Tibial nerve (tissue), 4 donors: Measurements from ENCODE around the gene DNALI1. TPM values are rescaled to one million over a fixed set of nuclear protein-coding genes. Genes with fewer than 3 reads are reported as not detected.

Source experiments
- DNase-seq, 2 donors: peaks; one replicate each; pipeline ENCODE4 v3.0.0-alpha.2; 2019; ENCODE audit warnings: low spot score in 2 of 2
- H3K27ac ChIP-seq, 4 donors: fragments of 200-600 bp; sonication (generic) in 3 of 4; one replicate each; pipeline ENCODE4 v1.5.1; 2017 to 2019; ENCODE audit warnings: mild to moderate bottlenecking in 1 of 4
- H3K27me3 ChIP-seq, 2 donors: fragments of 200-600 bp; sonication (generic) in 1 of 2; one replicate each; pipeline versions ENCODE4 v1.5.1 to v1.6.0; 2017 to 2019
- H3K36me3 ChIP-seq, 3 donors: fragments of 200-600 bp; sonication (generic); one replicate each; pipeline ENCODE4 v1.5.1; 2018 to 2019
- H3K4me1 ChIP-seq, 4 donors: fragments of 200-600 bp; sonication (generic) in 3 of 4; one replicate each; pipeline ENCODE4 v1.5.1; 2017 to 2019
- H3K4me3 ChIP-seq, 4 donors: fragments of 200-600 bp; sonication (generic) in 3 of 4; one replicate each; pipeline ENCODE4 v1.5.1; 2017 to 2019; ENCODE audit warnings: mild to moderate bottlenecking in 1 of 4, moderate library complexity in 1 of 4
- H3K9me3 ChIP-seq, 4 donors: fragments of 200-600 bp; sonication (generic) in 3 of 4; one replicate each; pipeline ENCODE4 v1.5.1; 2017 to 2019
- CTCF ChIP-seq, 5 experiments: fragments of 200-600 bp in 3 of 5; fragments of 450-650 bp in 2 of 5; sonication (generic) in 3 of 5; IDR thresholded peaks; one replicate each; pipeline ENCODE4 v1.5.1; 2016 to 2019; ENCODE audit warnings: antibody characterized with exemption in 5 of 5, mild to moderate bottlenecking in 3 of 5, moderate library complexity in 2 of 5
- EP300 ChIP-seq, 2 donors: sonication (generic); formaldehyde crosslinking; IDR thresholded peaks; one replicate each; pipeline ENCODE4 v1.6.1; 2017; ENCODE audit warnings: antibody characterized with exemption in 2 of 2, mild to moderate bottlenecking in 1 of 2
- POLR2A ChIP-seq, 2 donors: fragments of 450-650 bp; IDR thresholded peaks; one replicate each; pipeline ENCODE4 v1.6.1; 2017; ENCODE audit warnings: antibody characterized with exemption in 2 of 2, mild to moderate bottlenecking in 2 of 2, moderate library complexity in 2 of 2
- WGBS, 2 donors: methylation state at CpG; one replicate each; pipeline ENCODE4 v1.1.5; 2018; 5-methylcytosine and 5-hydroxymethylcytosine counted together
- total RNA-seq, 4 donors: library from RNA; depleted of rRNA; stranded (reverse); fragments of >200 nt; gene quantifications; one replicate each; pipeline ENCODE4 v1.1.0, GENCODE V29; 2016

DNALI1 gene
- total RNA-seq, 4 donors from 2014 or later: 6.3 to 10.3 (median 9.5) TPM

DNA sequence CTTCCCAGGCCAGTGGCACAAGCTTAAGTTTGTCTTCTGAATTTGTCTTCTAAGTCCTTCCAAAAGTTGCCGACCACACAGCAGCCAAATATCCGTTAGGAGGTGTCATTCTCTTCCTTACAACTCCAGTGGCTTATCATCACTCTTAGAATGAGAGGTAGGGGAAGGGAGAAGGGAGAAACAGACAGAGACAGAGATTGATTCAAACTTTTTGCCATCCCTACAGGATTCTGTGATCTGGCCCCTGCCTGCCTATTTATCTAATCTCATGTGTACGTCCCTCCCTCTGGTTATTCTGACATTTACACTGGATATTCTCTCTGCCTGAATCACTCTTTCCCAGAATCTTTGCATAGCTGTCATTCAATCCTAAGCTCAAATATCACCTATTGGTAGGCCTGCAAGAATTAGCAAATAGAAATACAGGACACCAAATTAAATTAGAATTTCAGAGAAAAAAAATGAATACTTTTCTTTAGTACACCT lies 39.5 kb downstream of the DNALI1 start:
- WGBS, 2 donors: 0% methylated on average over 3 of the region's 3 CpGs
- no peaks in the 10 kb centered on the region for H3K9me3 ChIP-seq
- H3K27me3 ChIP-seq: no peaks in the 10 kb centered on the region
- peak overlapping the region; percentile 57 to 87 (median 71) for H3K4me3 ChIP-seq
- peaks cover 0 to 29% (median 17%) of the 10 kb centered on the region in 4 donors for H3K4me1 ChIP-seq
- DNase-seq: no peak
- TF ChIP-seq EP300 (IDR thresholded peaks at IDR 0.05) (no peak), CTCF (IDR thresholded peaks at IDR 0.05) (no peak), POLR2A (IDR thresholded peaks at IDR 0.05) (no peak)
- peak overlapping the region; percentile 66 to 88 (median 84) for H3K27ac ChIP-seq
- peaks cover 0 to 20% (median 0%) of the 10 kb centered on the region in 3 donors for H3K36me3 ChIP-seq

DNA sequence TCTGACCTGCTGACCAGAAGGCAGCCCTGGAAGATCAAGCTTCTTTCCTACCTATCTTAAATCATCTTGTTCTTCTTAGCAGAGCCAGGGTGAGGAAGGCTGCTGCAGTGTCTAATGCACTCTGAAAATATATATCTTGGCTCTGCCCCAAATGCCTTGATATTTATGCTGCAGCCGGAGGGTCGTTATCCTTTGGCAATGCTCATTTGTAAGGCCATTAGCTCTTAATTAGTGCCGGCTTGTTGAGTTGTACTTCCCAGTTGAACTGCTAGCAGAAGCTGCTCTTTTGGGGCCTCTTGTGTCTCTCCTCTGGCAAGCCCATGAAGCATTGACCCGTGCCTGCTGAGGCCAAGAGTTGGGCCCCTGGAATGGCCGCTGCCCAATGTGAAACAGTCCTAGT lies 43.2 kb downstream of the DNALI1 start:
- H3K4me3 ChIP-seq: no peak overlapping the region
- WGBS, 2 donors: 50 to 60% methylated on average over 5 of the region's 5 CpGs

GRCh38 chr1:37601441-37601840 lies 44.7 kb downstream of the DNALI1 start:
- Histone ChIP-seq H3K4me1 (peaks cover 0 to 2% (median under 1%) of the 10 kb centered on the region in 4 donors), H3K36me3 (no peaks in the 10 kb centered on the region), H3K4me3 (no peak overlapping the region), H3K27ac (no peak overlapping the region), H3K27me3 (peaks cover 0 to 9% of the 10 kb centered on the region in 2 donors), H3K9me3 (no peaks in the 10 kb centered on the region)
- no peak for DNase-seq
- no peak for TF ChIP-seq EP300 (IDR thresholded peaks at IDR 0.05)
- no peak for TF ChIP-seq POLR2A (IDR thresholded peaks at IDR 0.05)
- no peak for TF ChIP-seq CTCF (IDR thresholded peaks at IDR 0.05)

More for the DNA sequence above, 43.2 kb downstream of the DNALI1 start:
- Histone ChIP-seq H3K4me1 (peaks cover 0 to 10% (median 5%) of the 10 kb centered on the region in 4 donors), H3K27ac (no peak overlapping the region), H3K9me3 (no peaks in the 10 kb centered on the region), H3K27me3 (peaks cover 0 to 9% of the 10 kb centered on the region in 2 donors), H3K36me3 (no peaks in the 10 kb centered on the region)
- no peak for TF ChIP-seq POLR2A (IDR thresholded peaks at IDR 0.05)
- TF ChIP-seq CTCF (IDR thresholded peaks at IDR 0.05): no peak
- TF ChIP-seq EP300 (IDR thresholded peaks at IDR 0.05): no peak
- DNase-seq: no peak

- H3K9me3 ChIP-seq: no peaks in the 10 kb centered on the region
- WGBS, 2 donors: 30 to 31% methylated on average over 8 of the region's 8 CpGs
- H3K4me3 ChIP-seq: no peak overlapping the region
- no peak overlapping the region for H3K27ac ChIP-seq
- DNase-seq: peak in 1 of 2 donors; percentile 6
- H3K27me3 ChIP-seq: peaks cover 0 to 9% of the 10 kb centered on the region in 2 donors
- H3K36me3 ChIP-seq: no peaks in the 10 kb centered on the region
- H3K4me1 ChIP-seq: no peaks in the 10 kb centered on the region
- TF ChIP-seq CTCF (IDR thresholded peaks at IDR 0.05) (peak in 4 of 5 experiments; percentile 19 to 48 (median 38)), EP300 (IDR thresholded peaks at IDR 0.05) (no peak)
Observed at GRCh38 chr1:37602750-37603694, 46.3 kb downstream of the DNALI1 start.

DNA sequence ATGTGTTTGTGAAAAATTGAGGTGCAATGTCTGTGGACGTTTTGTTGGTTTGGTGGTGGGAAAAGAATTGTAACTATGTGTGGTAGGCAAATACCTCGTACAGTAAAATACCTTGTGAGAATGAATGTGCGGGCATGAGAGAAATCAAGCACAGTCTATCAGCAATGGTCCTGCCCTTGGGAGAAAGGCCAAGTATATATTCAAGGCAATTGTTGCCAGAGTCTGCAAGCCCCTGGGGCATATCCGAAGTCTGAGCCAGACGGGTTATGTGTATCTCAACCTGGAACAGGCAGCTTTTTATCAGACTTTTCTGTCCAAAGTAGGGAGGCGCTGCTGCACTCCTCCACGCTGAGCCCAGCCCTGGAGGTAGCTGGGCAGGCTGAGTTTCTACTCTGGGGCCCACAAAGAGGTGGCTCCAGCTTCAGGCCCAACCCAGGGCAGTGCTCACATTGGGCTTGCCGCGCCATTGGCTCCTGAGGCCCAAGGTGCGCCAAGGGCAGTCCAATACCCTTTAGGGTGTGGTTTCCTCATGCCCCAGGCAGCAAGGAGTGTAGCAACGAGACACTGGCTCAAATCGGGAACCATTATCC lies 48.4 kb downstream of the DNALI1 start:
- H3K27ac ChIP-seq: no peak overlapping the region
- no peak overlapping the region for H3K4me3 ChIP-seq
- 55 to 66% methylated on average over 11 to 12 of the region's 12 CpGs for WGBS, 2 donors
- peaks cover 0 to 9% of the 10 kb centered on the region in 2 donors for H3K27me3 ChIP-seq
- no peak for DNase-seq
- no peak for TF ChIP-seq POLR2A (IDR thresholded peaks at IDR 0.05)
- no peak for TF ChIP-seq CTCF (IDR thresholded peaks at IDR 0.05)
- TF ChIP-seq EP300 (IDR thresholded peaks at IDR 0.05): no peak
- no peaks in the 10 kb centered on the region for H3K9me3 ChIP-seq
- H3K36me3 ChIP-seq: no peaks in the 10 kb centered on the region
- H3K4me1 ChIP-seq: no peaks in the 10 kb centered on the region
